Caco-2 (cell line): Measurements from ENCODE around the gene DOCK3. TPM values are rescaled to one million over a fixed set of nuclear protein-coding genes. Genes with fewer than 3 reads are reported as not detected.

ENCODE experiments used
- BruUV-seq: library from RNA; stranded (reverse); fragments of 400-500 nt; replicated peaks from 2 replicates; lab custom pipeline; 2021; lab: Mats Ljungman, UMichigan
- CTCF ChIA-PET: fragments of 300-600 bp; sonication (Branson Sonifier 250); formaldehyde crosslinking; loops from one replicate; lab custom pipeline; 2022; ENCODE audit warnings: antibody characterized with exemption; lab: Charles Lee
- POLR2A ChIA-PET: fragments of 300-600 bp; sonication (Branson Sonifier 250); formaldehyde crosslinking; loops from one replicate; lab custom pipeline; 2022; ENCODE audit warnings: antibody characterized with exemption; lab: Charles Lee
- DNase-seq, 2 experiments: peaks; one replicate each; pipeline versions ENCODE4 v3.0.0 to v3.0.0-alpha.2; 2020 to 2022
- H3K27me3 ChIP-seq: replicated peaks from 2 replicates; pipeline ENCODE4 v1.6.0; 2011; ENCODE audit warnings: low read length; ENCODE audit not compliant: control insufficient read depth, insufficient read depth
- H3K36me3 ChIP-seq: 2 replicates; pipeline ENCODE4 v1.5.1; 2011; ENCODE audit warnings: low read length; ENCODE audit not compliant: control insufficient read depth, insufficient read depth
- H3K4me1 ChIP-seq: fragments of 250-450 bp; sonication (Bioruptor Pico); 2 replicates; pipeline ENCODE4 v1.5.1; 2020; ENCODE audit warnings: mild to moderate bottlenecking
- H3K4me3 ChIP-seq: 2 replicates; pipeline ENCODE4 v1.5.1; 2011; ENCODE audit warnings: low read depth, mild to moderate bottlenecking, control low read depth, low read length
- H3K9me3 ChIP-seq: fragments of 250-450 bp; sonication (Bioruptor Pico); 2 replicates; pipeline ENCODE4 v1.5.1; 2020; ENCODE audit warnings: mild to moderate bottlenecking, moderate library complexity
- H3K27ac Mint-ChIP-seq: one replicate; pipeline ENCODE4 v1.8.0; 2022; ENCODE audit warnings: mixed read lengths; ENCODE audit not compliant: unreplicated experiment
- H3K27me3 Mint-ChIP-seq: one replicate; pipeline ENCODE4 v1.8.0; 2022; ENCODE audit warnings: mixed read lengths; ENCODE audit not compliant: insufficient read depth, unreplicated experiment
- H3K36me3 Mint-ChIP-seq: one replicate; pipeline ENCODE4 v1.8.0; 2022; ENCODE audit warnings: mild to moderate bottlenecking, mixed read lengths; ENCODE audit not compliant: insufficient read depth, unreplicated experiment
- H3K4me1 Mint-ChIP-seq: one replicate; pipeline ENCODE4 v1.8.0; 2022; ENCODE audit warnings: low read depth, mixed read lengths; ENCODE audit not compliant: unreplicated experiment
- H3K4me3 Mint-ChIP-seq: one replicate; pipeline ENCODE4 v1.8.0; 2022; ENCODE audit warnings: mild to moderate bottlenecking, moderate library complexity, mixed read lengths; ENCODE audit not compliant: unreplicated experiment
- H3K9me3 Mint-ChIP-seq: one replicate; pipeline ENCODE4 v1.8.0; 2022; ENCODE audit warnings: mixed read lengths; ENCODE audit not compliant: unreplicated experiment
- CTCF ChIP-seq, 2 experiments: fragments of 200-600 bp in 1 of 2; IDR thresholded peaks; 1 replicate in 1 of 2; 2 replicates in 1 of 2; pipeline versions ENCODE4 v1.5.1 to v1.8.0; 2011 to 2022; ENCODE audit warnings: antibody characterized with exemption in 1 of 2, control low read depth in 1 of 2, inconsistent platforms in 1 of 2, low read depth in 1 of 2, low read length in 1 of 2, mild to moderate bottlenecking in 1 of 2, moderate library complexity in 1 of 2; ENCODE audit not compliant: insufficient read depth in 1 of 2, severe bottlenecking in 1 of 2, unreplicated experiment in 1 of 2
- intact Hi-C: fragments of 100-400 bp; cut with micrococcal nuclease; formaldehyde crosslinking; loops from one replicate; pipeline ENCODE4 v1.10.0; 2022; ENCODE audit not compliant: unreplicated experiment
- total RNA-seq: library from RNA; stranded (reverse); gene quantifications from 2 replicates; pipeline ENCODE4 v1.2.3, GENCODE V29; 2022

The DOCK3 gene
- total RNA-seq, 1 experiment from 2014 or later = 0.05 TPM

- Histone ChIP-seq H3K27me3 (no peaks in the 10 kb centered on the region), H3K36me3 (no peaks in the 10 kb centered on the region), H3K4me1 (no peaks in the 10 kb centered on the region), H3K4me3 (no peak overlapping the region), H3K9me3 (no peaks in the 10 kb centered on the region)
- no TSS peak for BruUV-seq
- H3K4me3 Mint-ChIP-seq = no peak overlapping the region
- no peak for TF ChIP-seq CTCF (IDR thresholded peaks at IDR 0.05; ENCODE audit: insufficient read depth in 1 of 2, low read depth in 1 of 2, low read length in 1 of 2, severe bottlenecking in 1 of 2, unreplicated experiment in 1 of 2)
- intact Hi-C loops = no loop called here
- DNase-seq = no peak
- peaks cover 10% of the 10 kb centered on the region for H3K9me3 Mint-ChIP-seq
- peaks cover 4% of the 10 kb centered on the region for H3K36me3 Mint-ChIP-seq
- H3K27ac Mint-ChIP-seq = no peak overlapping the region
- no peaks in the 10 kb centered on the region for H3K4me1 Mint-ChIP-seq
- H3K27me3 Mint-ChIP-seq = peaks cover 13% of the 10 kb centered on the region
- POLR2A ChIA-PET = no interaction called here
- CTCF ChIA-PET = no interaction called here
Measured at GRCh38 chr3:51297333-51297732, 622.6 kb downstream of the DOCK3 start.

GRCh38 chr3:51304230-51304629 lies 629.5 kb downstream of the DOCK3 start:
- Histone ChIP-seq H3K4me3 (no peak overlapping the region), H3K4me1 (no peaks in the 10 kb centered on the region), H3K36me3 (no peaks in the 10 kb centered on the region), H3K27me3 (no peaks in the 10 kb centered on the region), H3K9me3 (0 out of 2 replicates have a peak, but pooled peaks cover 4% of the 10 kb centered on the region)
- H3K27me3 Mint-ChIP-seq = peaks cover 20% of the 10 kb centered on the region
- CTCF ChIA-PET = interaction anchor here (0.6 kb wide), 1 partner anchor 580 kb away, joined by 3 read pairs; no protein-coding TSS in a partner anchor
- peaks cover 29% of the 10 kb centered on the region for H3K9me3 Mint-ChIP-seq
- H3K4me3 Mint-ChIP-seq = no peak overlapping the region
- no peak for DNase-seq
- H3K27ac Mint-ChIP-seq = no peak overlapping the region
- intact Hi-C loops = no loop called here
- no peaks in the 10 kb centered on the region for H3K4me1 Mint-ChIP-seq
- no peak for TF ChIP-seq CTCF (IDR thresholded peaks at IDR 0.05; ENCODE audit: insufficient read depth in 1 of 2, low read depth in 1 of 2, low read length in 1 of 2, severe bottlenecking in 1 of 2, unreplicated experiment in 1 of 2)
- H3K36me3 Mint-ChIP-seq = no peaks in the 10 kb centered on the region
- POLR2A ChIA-PET = no interaction called here
- no TSS peak for BruUV-seq

- H3K4me3 Mint-ChIP-seq = no peak overlapping the region
- CTCF ChIA-PET = no interaction called here
- intact Hi-C loops = no loop called here
- BruUV-seq = no TSS peak
- H3K27ac Mint-ChIP-seq = no peak overlapping the region
- no peaks in the 10 kb centered on the region for H3K4me1 ChIP-seq
- no peaks in the 10 kb centered on the region for H3K4me1 Mint-ChIP-seq
- 0 out of 2 replicates have a peak, but pooled peaks cover 4% of the 10 kb centered on the region for H3K9me3 ChIP-seq
- no peaks in the 10 kb centered on the region for H3K36me3 Mint-ChIP-seq
- DNase-seq = no peak
- H3K4me3 ChIP-seq = no peak overlapping the region
- peaks cover 16% of the 10 kb centered on the region for H3K27me3 Mint-ChIP-seq
- H3K36me3 ChIP-seq = no peaks in the 10 kb centered on the region
- TF ChIP-seq CTCF (IDR thresholded peaks at IDR 0.05; ENCODE audit: insufficient read depth in 1 of 2, low read depth in 1 of 2, low read length in 1 of 2, severe bottlenecking in 1 of 2, unreplicated experiment in 1 of 2) = no peak
- peaks cover 25% of the 10 kb centered on the region for H3K9me3 Mint-ChIP-seq
- no peaks in the 10 kb centered on the region for H3K27me3 ChIP-seq
- POLR2A ChIA-PET = no interaction called here
Measured at GRCh38 chr3:51306093-51306492, 631.4 kb downstream of the DOCK3 start.
